Glutamatergic neuron (in vitro differentiated cells): ENCODE results near the gene C10orf67. TPM values are rescaled to one million over a fixed set of nuclear protein-coding genes. Genes with fewer than 3 reads are reported as not detected.

Experiments
- DNase-seq: peaks from one replicate; pipeline ENCODE4 v3.0.0; 2022
- H3K27ac Mint-ChIP-seq: one replicate; pipeline ENCODE4 v1.8.0; 2020; ENCODE audit warnings: mild to moderate bottlenecking, mixed read lengths, inconsistent platforms; ENCODE audit not compliant: unreplicated experiment
- H3K27me3 Mint-ChIP-seq: one replicate; pipeline ENCODE4 v1.8.0; 2020; ENCODE audit warnings: mild to moderate bottlenecking, moderate library complexity, mixed read lengths, inconsistent platforms; ENCODE audit not compliant: unreplicated experiment
- H3K36me3 Mint-ChIP-seq: one replicate; pipeline ENCODE4 v1.8.0; 2020; ENCODE audit warnings: mild to moderate bottlenecking, mixed read lengths, inconsistent platforms; ENCODE audit not compliant: unreplicated experiment
- H3K4me1 Mint-ChIP-seq: one replicate; pipeline ENCODE4 v1.8.0; 2020; ENCODE audit warnings: mild to moderate bottlenecking, low read depth, mixed read lengths, inconsistent platforms; ENCODE audit not compliant: unreplicated experiment
- H3K4me3 Mint-ChIP-seq: one replicate; pipeline ENCODE4 v1.8.0; 2020; ENCODE audit warnings: mild to moderate bottlenecking, mixed read lengths, inconsistent platforms; ENCODE audit not compliant: unreplicated experiment
- H3K9me3 Mint-ChIP-seq: one replicate; pipeline ENCODE4 v1.8.0; 2020; ENCODE audit warnings: mild to moderate bottlenecking, moderate library complexity, mixed read lengths, inconsistent platforms; ENCODE audit not compliant: unreplicated experiment
- CTCF ChIP-seq: fragments of 200-600 bp; sonication (generic); IDR thresholded peaks from one replicate; pipeline ENCODE4 v1.5.0; 2021; ENCODE audit not compliant: partially characterized antibody, unreplicated experiment
- total RNA-seq: library from RNA; stranded (reverse); fragmentation: NEBNext Ultra II Directional; extraction: Animal tissue kit (Norgen Biotek cat#: 25700); gene quantifications from one replicate; pipeline ENCODE4 v1.2.1, GENCODE V29; 2021; ENCODE audit not compliant: unreplicated experiment

The C10orf67 gene
- total RNA-seq, 1 donor from 2014 or later = not detected

GRCh38 chr10:23362069-23362830 is 17.7 kb upstream of the C10orf67 start:
- DNase-seq = no peak
- Mint-ChIP-seq H3K36me3 (peaks cover 5% of the 10 kb centered on the region), H3K4me1 (no peaks in the 10 kb centered on the region), H3K27ac (no peak overlapping the region), H3K4me3 (no peak overlapping the region), H3K27me3 (no peaks in the 10 kb centered on the region), H3K9me3 (no peaks in the 10 kb centered on the region)
- no peak for TF ChIP-seq CTCF

GRCh38 chr10:23361665-23362064 is 17.1 kb upstream of the C10orf67 start:
- H3K4me3 Mint-ChIP-seq = no peak overlapping the region
- no peaks in the 10 kb centered on the region for H3K27me3 Mint-ChIP-seq
- no peaks in the 10 kb centered on the region for H3K9me3 Mint-ChIP-seq
- H3K4me1 Mint-ChIP-seq = no peaks in the 10 kb centered on the region
- peaks cover 5% of the 10 kb centered on the region for H3K36me3 Mint-ChIP-seq
- DNase-seq = no peak
- H3K27ac Mint-ChIP-seq = no peak overlapping the region
- TF ChIP-seq CTCF = no peak

- Mint-ChIP-seq H3K36me3 (peaks cover 5% of the 10 kb centered on the region), H3K27ac (no peak overlapping the region)
- no peak for TF ChIP-seq CTCF
Measured at GRCh38 chr10:23359692-23360380, 15.2 kb upstream of the C10orf67 start.

GRCh38 chr10:23358357-23358756 is 13.8 kb upstream of the C10orf67 start:
- Mint-ChIP-seq H3K4me3 (no peak overlapping the region), H3K27me3 (no peaks in the 10 kb centered on the region), H3K4me1 (no peaks in the 10 kb centered on the region), H3K27ac (no peak overlapping the region), H3K36me3 (peaks cover 5% of the 10 kb centered on the region), H3K9me3 (no peaks in the 10 kb centered on the region)
- TF ChIP-seq CTCF = no peak
- no peak for DNase-seq

More at GRCh38 chr10:23359692-23360380, 15.2 kb upstream of the C10orf67 start:
- no peak for DNase-seq
- H3K4me3 Mint-ChIP-seq = no peak overlapping the region
- no peaks in the 10 kb centered on the region for H3K9me3 Mint-ChIP-seq
- no peaks in the 10 kb centered on the region for H3K4me1 Mint-ChIP-seq
- H3K27me3 Mint-ChIP-seq = no peaks in the 10 kb centered on the region
